Measurements from ENCODE around the gene OR2D2.

DNA sequence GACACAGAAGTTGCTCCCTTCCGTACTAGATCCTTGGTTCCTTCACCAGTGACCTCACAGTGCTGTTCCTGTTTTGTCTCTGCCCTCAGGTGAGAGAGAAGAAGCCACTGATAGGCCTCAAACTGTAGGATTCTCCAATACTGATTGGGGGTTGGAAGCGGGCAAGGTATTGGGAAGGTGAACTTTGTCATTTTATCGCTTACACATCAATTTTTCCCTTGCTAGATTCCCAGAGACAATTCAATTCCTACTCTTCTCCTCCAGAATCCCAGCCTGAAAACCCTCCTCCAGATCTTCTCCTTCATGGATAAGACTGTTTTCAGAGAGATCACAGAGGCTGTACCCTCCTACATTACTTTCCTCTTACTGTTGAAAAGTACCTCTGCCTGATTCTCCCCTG, 19.1 kb upstream of the OR2D2 start:
- TF ChIP-seq, protein P1, sequence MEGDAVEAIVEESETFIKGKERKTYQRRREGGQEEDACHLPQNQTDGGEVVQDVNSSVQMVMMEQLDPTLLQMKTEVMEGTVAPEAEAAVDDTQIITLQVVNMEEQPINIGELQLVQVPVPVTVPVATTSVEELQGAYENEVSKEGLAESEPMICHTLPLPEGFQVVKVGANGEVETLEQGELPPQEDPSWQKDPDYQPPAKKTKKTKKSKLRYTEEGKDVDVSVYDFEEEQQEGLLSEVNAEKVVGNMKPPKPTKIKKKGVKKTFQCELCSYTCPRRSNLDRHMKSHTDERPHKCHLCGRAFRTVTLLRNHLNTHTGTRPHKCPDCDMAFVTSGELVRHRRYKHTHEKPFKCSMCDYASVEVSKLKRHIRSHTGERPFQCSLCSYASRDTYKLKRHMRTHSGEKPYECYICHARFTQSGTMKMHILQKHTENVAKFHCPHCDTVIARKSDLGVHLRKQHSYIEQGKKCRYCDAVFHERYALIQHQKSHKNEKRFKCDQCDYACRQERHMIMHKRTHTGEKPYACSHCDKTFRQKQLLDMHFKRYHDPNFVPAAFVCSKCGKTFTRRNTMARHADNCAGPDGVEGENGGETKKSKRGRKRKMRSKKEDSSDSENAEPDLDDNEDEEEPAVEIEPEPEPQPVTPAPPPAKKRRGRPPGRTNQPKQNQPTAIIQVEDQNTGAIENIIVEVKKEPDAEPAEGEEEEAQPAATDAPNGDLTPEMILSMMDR (IDR thresholded peaks at IDR 0.05), result no peak
- no peak for TF ChIP-seq POLR2A (IDR thresholded peaks at IDR 0.05)

Measured in right lobe of liver (tissue), 4 donors.